HepG2 (cell line): ENCODE results near the gene ERCC4. TPM values are rescaled to one million over a fixed set of nuclear protein-coding genes. Genes with fewer than 3 reads are reported as not detected.

Experiments
- HNF4A ChIP-seq: sonication (generic); formaldehyde crosslinking; IDR thresholded peaks from 2 replicates; pipeline ENCODE4 v1.4.0; 2020; ENCODE audit warnings: missing genetic modification reagents
- HNRNPL ChIP-seq: fragments of 200-400 bp; formaldehyde crosslinking; IDR thresholded peaks from 2 replicates; pipeline ENCODE4 v1.6.1; 2017; ENCODE audit warnings: mild to moderate bottlenecking, low read depth, low read length
- JUNB ChIP-seq: sonication (generic); formaldehyde crosslinking; IDR thresholded peaks from 2 replicates; pipeline ENCODE4 v1.8.0; 2022; ENCODE audit warnings: missing genetic modification reagents, mild to moderate bottlenecking, borderline replicate concordance
- MAF1 ChIP-seq: sonication (generic); formaldehyde crosslinking; IDR thresholded peaks from 2 replicates; pipeline ENCODE4 v1.5.0; 2020; ENCODE audit warnings: missing genetic modification reagents, borderline replicate concordance
- RNF2 ChIP-seq: fragments of 450-650 bp; conservative IDR thresholded peaks from 2 replicates; pipeline ENCODE4 v1.6.1; 2016; ENCODE audit warnings: low read depth
- ZNF333 ChIP-seq: sonication (generic); formaldehyde crosslinking; IDR thresholded peaks from 2 replicates; pipeline ENCODE4 v1.4.0; 2020; ENCODE audit warnings: mild to moderate bottlenecking, missing genetic modification reagents, borderline replicate concordance
- ZNF354B ChIP-seq: sonication (generic); formaldehyde crosslinking; IDR thresholded peaks from 2 replicates; pipeline ENCODE4 v1.8.0; 2022; ENCODE audit warnings: mild to moderate bottlenecking, missing genetic modification reagents
- ZNF552 ChIP-seq: sonication (generic); formaldehyde crosslinking; IDR thresholded peaks from 2 replicates; pipeline ENCODE4 v1.9.0; 2022; ENCODE audit warnings: missing genetic modification reagents, mild to moderate bottlenecking, borderline replicate concordance
- ZNF772 ChIP-seq: sonication (generic); formaldehyde crosslinking; IDR thresholded peaks from 2 replicates; pipeline ENCODE4 v1.5.0; 2020; ENCODE audit warnings: mild to moderate bottlenecking, missing genetic modification reagents
- polyA plus RNA-seq, 8 experiments: library from polyadenylated mRNA; depleted of rRNA in 3 of 8; stranded (reverse) in 7 of 8; unstranded in 1 of 8; fragments of >200 nt; fragmentation: Illumina TruSeq in 4 of 8; extraction: Trizol in 4 of 8; gene quantifications; 2 replicates each; pipeline versions ENCODE4 v1.2.1 to v1.2.3, GENCODE V29; 2011 to 2016; ENCODE audit warnings: low read depth in 4 of 8, missing spikeins in 1 of 8, mixed read lengths in 1 of 8; ENCODE audit not compliant: insufficient read depth in 1 of 8
- total RNA-seq, 5 experiments: library from RNA; depleted of rRNA; stranded (reverse); fragments of >200 nt; fragmentation: Illumina TruSeq; extraction: Trizol; gene quantifications; 2 replicates each; pipeline ENCODE4 v1.2.3, GENCODE V29; 2016; ENCODE audit warnings: low read depth in 1 of 5
- TF ChIP-seq, protein P1 (sequence below): sonication (generic); formaldehyde crosslinking; IDR thresholded peaks from 2 replicates; pipeline ENCODE4 v1.4.0; 2020; ENCODE audit warnings: missing genetic modification reagents
- TF ChIP-seq, protein P2 (sequence below): sonication (generic); formaldehyde crosslinking; IDR thresholded peaks from 2 replicates; pipeline ENCODE4 v1.4.0; 2020; ENCODE audit warnings: missing genetic modification reagents, borderline replicate concordance
- TF ChIP-seq, protein P3 (sequence below): sonication (generic); formaldehyde crosslinking; IDR thresholded peaks from 2 replicates; pipeline ENCODE4 v1.4.0; 2020; ENCODE audit warnings: mild to moderate bottlenecking, missing genetic modification reagents
- TF ChIP-seq, protein P4 (sequence below): sonication (generic); formaldehyde crosslinking; IDR thresholded peaks from 2 replicates; pipeline ENCODE4 v1.5.0; 2020; ENCODE audit warnings: mild to moderate bottlenecking, missing genetic modification reagents
- TF ChIP-seq, protein P5 (sequence below): sonication (generic); formaldehyde crosslinking; IDR thresholded peaks from 2 replicates; pipeline ENCODE4 v1.4.0; 2020; ENCODE audit warnings: missing genetic modification reagents; ENCODE audit errors: not compliant biosample characterization
- TF ChIP-seq, protein P6 (sequence below): IDR thresholded peaks from 2 replicates; pipeline ENCODE4 v1.6.1; 2016; ENCODE audit warnings: low read depth, missing genetic modification reagents, missing compliant biosample characterization

The ERCC4 gene
- total and polyA plus RNA-seq, 2 of the 13 experiments (the other 11 are each of a cell fraction or from before 2014, with no cell fraction given): 5.4 to 15.2 TPM

DNA sequence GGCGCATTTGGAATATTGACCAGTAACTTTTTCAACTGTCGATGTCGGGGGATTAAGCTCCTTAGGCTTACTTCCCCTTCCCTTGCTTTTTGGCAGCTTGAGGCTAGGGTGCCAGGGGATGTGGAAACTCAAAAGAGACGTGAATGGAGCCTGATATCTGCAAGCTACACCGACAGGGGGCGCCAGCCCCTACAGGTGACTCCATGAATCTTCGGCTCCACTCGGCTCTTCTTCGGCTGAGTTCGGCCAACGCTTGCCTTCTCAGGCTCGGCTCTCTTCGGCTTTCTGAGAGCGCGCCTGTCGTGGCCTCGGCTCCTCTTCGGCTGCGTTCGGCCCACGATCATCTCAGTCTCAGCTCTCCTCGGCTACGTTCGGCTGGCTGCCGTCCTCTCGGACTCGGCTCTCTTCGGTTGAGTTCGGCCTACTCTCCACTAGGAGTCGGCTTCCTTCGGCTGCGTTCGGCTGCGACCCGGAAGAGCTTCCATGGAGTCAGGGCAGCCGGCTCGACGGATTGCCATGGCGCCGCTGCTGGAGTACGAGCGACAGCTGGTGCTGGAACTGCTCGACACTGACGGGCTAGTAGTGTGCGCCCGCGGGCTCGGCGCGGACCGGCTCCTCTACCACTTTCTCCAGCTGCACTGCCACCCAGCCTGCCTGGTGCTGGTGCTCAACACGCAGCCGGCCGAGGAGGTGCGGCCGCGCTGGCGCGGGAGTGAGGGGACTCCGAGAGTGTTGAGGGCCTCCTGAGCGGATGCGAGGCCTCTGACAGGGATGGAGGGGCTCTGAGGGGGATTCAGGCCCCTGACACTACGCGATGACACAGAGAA, at the start of gene ERCC4 (continued):
- TF ChIP-seq, protein P1, sequence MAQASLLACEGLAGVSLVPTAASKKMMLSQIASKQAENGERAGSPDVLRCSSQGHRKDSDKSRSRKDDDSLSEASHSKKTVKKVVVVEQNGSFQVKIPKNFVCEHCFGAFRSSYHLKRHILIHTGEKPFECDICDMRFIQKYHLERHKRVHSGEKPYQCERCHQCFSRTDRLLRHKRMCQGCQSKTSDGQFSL: peak; percentile 76; the same call in 1 of the 2 replicates
- TF ChIP-seq, protein P2, sequence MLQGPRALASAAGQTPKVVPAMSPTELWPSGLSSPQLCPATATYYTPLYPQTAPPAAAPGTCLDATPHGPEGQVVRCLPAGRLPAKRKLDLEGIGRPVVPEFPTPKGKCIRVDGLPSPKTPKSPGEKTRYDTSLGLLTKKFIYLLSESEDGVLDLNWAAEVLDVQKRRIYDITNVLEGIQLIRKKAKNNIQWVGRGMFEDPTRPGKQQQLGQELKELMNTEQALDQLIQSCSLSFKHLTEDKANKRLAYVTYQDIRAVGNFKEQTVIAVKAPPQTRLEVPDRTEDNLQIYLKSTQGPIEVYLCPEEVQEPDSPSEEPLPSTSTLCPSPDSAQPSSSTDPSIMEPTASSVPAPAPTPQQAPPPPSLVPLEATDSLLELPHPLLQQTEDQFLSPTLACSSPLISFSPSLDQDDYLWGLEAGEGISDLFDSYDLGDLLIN (CRISPR knock-in tag): peak; percentile 94
- no peak for TF ChIP-seq JUNB
- peak; percentile 91 for TF ChIP-seq ZNF552 (CRISPR knock-in tag)
- TF ChIP-seq, protein P3, sequence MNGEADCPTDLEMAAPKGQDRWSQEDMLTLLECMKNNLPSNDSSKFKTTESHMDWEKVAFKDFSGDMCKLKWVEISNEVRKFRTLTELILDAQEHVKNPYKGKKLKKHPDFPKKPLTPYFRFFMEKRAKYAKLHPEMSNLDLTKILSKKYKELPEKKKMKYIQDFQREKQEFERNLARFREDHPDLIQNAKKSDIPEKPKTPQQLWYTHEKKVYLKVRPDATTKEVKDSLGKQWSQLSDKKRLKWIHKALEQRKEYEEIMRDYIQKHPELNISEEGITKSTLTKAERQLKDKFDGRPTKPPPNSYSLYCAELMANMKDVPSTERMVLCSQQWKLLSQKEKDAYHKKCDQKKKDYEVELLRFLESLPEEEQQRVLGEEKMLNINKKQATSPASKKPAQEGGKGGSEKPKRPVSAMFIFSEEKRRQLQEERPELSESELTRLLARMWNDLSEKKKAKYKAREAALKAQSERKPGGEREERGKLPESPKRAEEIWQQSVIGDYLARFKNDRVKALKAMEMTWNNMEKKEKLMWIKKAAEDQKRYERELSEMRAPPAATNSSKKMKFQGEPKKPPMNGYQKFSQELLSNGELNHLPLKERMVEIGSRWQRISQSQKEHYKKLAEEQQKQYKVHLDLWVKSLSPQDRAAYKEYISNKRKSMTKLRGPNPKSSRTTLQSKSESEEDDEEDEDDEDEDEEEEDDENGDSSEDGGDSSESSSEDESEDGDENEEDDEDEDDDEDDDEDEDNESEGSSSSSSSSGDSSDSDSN: peak; percentile 86
- TF ChIP-seq, protein P4, sequence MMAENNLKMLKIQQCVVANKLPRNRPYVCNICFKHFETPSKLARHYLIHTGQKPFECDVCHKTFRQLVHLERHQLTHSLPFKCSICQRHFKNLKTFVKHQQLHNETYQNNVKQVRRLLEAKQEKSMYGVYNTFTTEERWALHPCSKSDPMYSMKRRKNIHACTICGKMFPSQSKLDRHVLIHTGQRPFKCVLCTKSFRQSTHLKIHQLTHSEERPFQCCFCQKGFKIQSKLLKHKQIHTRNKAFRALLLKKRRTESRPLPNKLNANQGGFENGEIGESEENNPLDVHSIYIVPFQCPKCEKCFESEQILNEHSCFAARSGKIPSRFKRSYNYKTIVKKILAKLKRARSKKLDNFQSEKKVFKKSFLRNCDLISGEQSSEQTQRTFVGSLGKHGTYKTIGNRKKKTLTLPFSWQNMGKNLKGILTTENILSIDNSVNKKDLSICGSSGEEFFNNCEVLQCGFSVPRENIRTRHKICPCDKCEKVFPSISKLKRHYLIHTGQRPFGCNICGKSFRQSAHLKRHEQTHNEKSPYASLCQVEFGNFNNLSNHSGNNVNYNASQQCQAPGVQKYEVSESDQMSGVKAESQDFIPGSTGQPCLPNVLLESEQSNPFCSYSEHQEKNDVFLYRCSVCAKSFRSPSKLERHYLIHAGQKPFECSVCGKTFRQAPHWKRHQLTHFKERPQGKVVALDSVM: peak; percentile 62; the same call in 1 of the 2 replicates
- TF ChIP-seq ZNF354B (CRISPR knock-in tag): no peak
- peak; percentile 93; the same call in 1 of the 2 replicates for TF ChIP-seq ZNF772
- TF ChIP-seq RNF2: 0 out of 2 replicates have a peak, but pooled peaks have one; percentile 71
- peak; percentile 33; the same call in 1 of the 2 replicates for TF ChIP-seq HNF4A (CRISPR knock-in tag)
- TF ChIP-seq, protein P5, sequence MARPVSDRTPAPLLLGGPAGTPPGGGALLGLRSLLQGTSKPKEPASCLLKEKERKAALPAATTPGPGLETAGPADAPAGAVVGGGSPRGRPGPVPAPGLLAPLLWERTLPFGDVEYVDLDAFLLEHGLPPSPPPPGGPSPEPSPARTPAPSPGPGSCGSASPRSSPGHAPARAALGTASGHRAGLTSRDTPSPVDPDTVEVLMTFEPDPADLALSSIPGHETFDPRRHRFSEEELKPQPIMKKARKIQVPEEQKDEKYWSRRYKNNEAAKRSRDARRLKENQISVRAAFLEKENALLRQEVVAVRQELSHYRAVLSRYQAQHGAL (CRISPR knock-in tag): no peak
- TF ChIP-seq ZNF333 (CRISPR knock-in tag): peak; percentile 96
- TF ChIP-seq MAF1 (CRISPR knock-in tag): peak; percentile 92; the same call in 1 of the 2 replicates
- TF ChIP-seq, protein P6, sequence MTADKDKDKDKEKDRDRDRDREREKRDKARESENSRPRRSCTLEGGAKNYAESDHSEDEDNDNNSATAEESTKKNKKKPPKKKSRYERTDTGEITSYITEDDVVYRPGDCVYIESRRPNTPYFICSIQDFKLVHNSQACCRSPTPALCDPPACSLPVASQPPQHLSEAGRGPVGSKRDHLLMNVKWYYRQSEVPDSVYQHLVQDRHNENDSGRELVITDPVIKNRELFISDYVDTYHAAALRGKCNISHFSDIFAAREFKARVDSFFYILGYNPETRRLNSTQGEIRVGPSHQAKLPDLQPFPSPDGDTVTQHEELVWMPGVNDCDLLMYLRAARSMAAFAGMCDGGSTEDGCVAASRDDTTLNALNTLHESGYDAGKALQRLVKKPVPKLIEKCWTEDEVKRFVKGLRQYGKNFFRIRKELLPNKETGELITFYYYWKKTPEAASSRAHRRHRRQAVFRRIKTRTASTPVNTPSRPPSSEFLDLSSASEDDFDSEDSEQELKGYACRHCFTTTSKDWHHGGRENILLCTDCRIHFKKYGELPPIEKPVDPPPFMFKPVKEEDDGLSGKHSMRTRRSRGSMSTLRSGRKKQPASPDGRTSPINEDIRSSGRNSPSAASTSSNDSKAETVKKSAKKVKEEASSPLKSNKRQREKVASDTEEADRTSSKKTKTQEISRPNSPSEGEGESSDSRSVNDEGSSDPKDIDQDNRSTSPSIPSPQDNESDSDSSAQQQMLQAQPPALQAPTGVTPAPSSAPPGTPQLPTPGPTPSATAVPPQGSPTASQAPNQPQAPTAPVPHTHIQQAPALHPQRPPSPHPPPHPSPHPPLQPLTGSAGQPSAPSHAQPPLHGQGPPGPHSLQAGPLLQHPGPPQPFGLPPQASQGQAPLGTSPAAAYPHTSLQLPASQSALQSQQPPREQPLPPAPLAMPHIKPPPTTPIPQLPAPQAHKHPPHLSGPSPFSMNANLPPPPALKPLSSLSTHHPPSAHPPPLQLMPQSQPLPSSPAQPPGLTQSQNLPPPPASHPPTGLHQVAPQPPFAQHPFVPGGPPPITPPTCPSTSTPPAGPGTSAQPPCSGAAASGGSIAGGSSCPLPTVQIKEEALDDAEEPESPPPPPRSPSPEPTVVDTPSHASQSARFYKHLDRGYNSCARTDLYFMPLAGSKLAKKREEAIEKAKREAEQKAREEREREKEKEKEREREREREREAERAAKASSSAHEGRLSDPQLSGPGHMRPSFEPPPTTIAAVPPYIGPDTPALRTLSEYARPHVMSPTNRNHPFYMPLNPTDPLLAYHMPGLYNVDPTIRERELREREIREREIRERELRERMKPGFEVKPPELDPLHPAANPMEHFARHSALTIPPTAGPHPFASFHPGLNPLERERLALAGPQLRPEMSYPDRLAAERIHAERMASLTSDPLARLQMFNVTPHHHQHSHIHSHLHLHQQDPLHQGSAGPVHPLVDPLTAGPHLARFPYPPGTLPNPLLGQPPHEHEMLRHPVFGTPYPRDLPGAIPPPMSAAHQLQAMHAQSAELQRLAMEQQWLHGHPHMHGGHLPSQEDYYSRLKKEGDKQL: no peak; the same call in 1 of the 2 replicates
- TF ChIP-seq HNRNPL: no peak
